ENCODE data around the gene KANK3. TPM values are rescaled to one million over a fixed set of nuclear protein-coding genes. Genes with fewer than 3 reads are reported as not detected.

The KANK3 gene
- total RNA-seq, 2 donors from 2014 or later, result 10.0 to 13.0 TPM

- H3K27me3 ChIP-seq (replicated peaks; ENCODE audit: insufficient read depth), result no peaks in the 10 kb centered on the region
- ATAC-seq (ENCODE audit: insufficient number of reproducible peaks, low FRiP score, low read depth), result no peak
- TF ChIP-seq CTCF (IDR thresholded peaks at IDR 0.05), result no peak
- DNase-seq (ENCODE audit: low spot score), result no peak
- H3K27ac ChIP-seq, result no peak overlapping the region
- H3K4me1 ChIP-seq (ENCODE audit: control insufficient read depth in 1 of 2, low read depth in 2 of 2), result peaks cover 22 to 26% of the 10 kb centered on the region in 2 donors
- H3K36me3 ChIP-seq, result peaks cover 13% of the 10 kb centered on the region
- no peaks in the 10 kb centered on the region for H3K9me3 ChIP-seq
- no peak overlapping the region for H3K4me3 ChIP-seq
These were observed 18.6 kb downstream of the KANK3 start for GRCh38 chr19:8324186-8325050.

- H3K9me3 ChIP-seq, result no peaks in the 10 kb centered on the region
- ATAC-seq (ENCODE audit: insufficient number of reproducible peaks, low FRiP score, low read depth), result no peak
- no peak overlapping the region for H3K4me3 ChIP-seq
- no peak for TF ChIP-seq CTCF (IDR thresholded peaks at IDR 0.05)
- no peak for DNase-seq (ENCODE audit: low spot score)
- H3K27me3 ChIP-seq (replicated peaks; ENCODE audit: insufficient read depth), result no peaks in the 10 kb centered on the region
- peaks cover 22 to 26% of the 10 kb centered on the region in 2 donors for H3K4me1 ChIP-seq (ENCODE audit: control insufficient read depth in 1 of 2, low read depth in 2 of 2)
- H3K27ac ChIP-seq, result no peak overlapping the region
- H3K36me3 ChIP-seq, result peaks cover 13% of the 10 kb centered on the region
These were observed 19.3 kb downstream of the KANK3 start for GRCh38 chr19:8323781-8324185.

GRCh38 chr19:8322638-8322997, 20.4 kb downstream of the KANK3 start:
- Histone ChIP-seq H3K36me3 (peaks cover 13% of the 10 kb centered on the region), H3K27me3 (replicated peaks; ENCODE audit: insufficient read depth) (no peaks in the 10 kb centered on the region), H3K9me3 (no peaks in the 10 kb centered on the region), H3K4me1 (ENCODE audit: control insufficient read depth in 1 of 2, low read depth in 2 of 2) (peaks cover 22 to 26% of the 10 kb centered on the region in 2 donors), H3K4me3 (peak overlapping the region; percentile 91), H3K27ac (no peak overlapping the region)
- no peak for TF ChIP-seq CTCF (IDR thresholded peaks at IDR 0.05)
- DNase-seq (ENCODE audit: low spot score), result no peak
- ATAC-seq (ENCODE audit: insufficient number of reproducible peaks, low FRiP score, low read depth), result no peak

GRCh38 chr19:8321986-8322637, 20.9 kb downstream of the KANK3 start:
- H3K27me3 ChIP-seq (replicated peaks; ENCODE audit: insufficient read depth), result no peaks in the 10 kb centered on the region
- H3K4me3 ChIP-seq, result peak overlapping the region; percentile 91
- H3K36me3 ChIP-seq, result peaks cover 13% of the 10 kb centered on the region
- no peak for DNase-seq (ENCODE audit: low spot score)
- no peak for ATAC-seq (ENCODE audit: insufficient number of reproducible peaks, low FRiP score, low read depth)
- peak overlapping the region; percentile 76 to 79 for H3K27ac ChIP-seq
- H3K9me3 ChIP-seq, result no peaks in the 10 kb centered on the region
- no peak for TF ChIP-seq CTCF (IDR thresholded peaks at IDR 0.05)
- H3K4me1 ChIP-seq (ENCODE audit: control insufficient read depth in 1 of 2, low read depth in 2 of 2), result peaks cover 22 to 26% of the 10 kb centered on the region in 2 donors

Measured in thoracic aorta (tissue), 2 donors.